GM10847 (cell line): Measurements from ENCODE around the gene FGFBP3.

Source experiments
- POLR2A ChIP-seq: IDR thresholded peaks from 2 replicates; pipeline ENCODE4 v1.6.1; 2011; ENCODE audit not compliant: insufficient read length; ENCODE audit errors: extremely low read depth

The FGFBP3 gene

DNA sequence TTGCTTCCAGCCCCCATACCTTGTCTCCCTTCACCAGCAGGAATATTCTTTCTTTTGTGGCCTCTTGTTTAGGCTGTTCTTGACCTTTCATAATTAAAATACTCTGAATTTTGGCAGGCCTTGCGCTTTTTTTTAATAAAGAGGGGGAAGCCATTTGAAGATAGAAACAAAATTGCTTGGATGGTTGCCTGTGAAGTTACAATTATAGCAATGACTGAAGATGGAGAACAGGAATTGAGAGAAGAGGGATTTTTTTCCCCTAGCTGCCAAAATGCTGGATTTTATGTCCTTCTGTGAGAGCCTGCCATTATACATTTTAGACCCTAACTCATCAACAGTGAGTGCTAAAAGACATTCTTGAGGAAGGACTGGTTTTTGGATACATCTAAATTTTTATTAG, 24.8 kb downstream of the FGFBP3 start:
- no peak for TF ChIP-seq POLR2A

DNA sequence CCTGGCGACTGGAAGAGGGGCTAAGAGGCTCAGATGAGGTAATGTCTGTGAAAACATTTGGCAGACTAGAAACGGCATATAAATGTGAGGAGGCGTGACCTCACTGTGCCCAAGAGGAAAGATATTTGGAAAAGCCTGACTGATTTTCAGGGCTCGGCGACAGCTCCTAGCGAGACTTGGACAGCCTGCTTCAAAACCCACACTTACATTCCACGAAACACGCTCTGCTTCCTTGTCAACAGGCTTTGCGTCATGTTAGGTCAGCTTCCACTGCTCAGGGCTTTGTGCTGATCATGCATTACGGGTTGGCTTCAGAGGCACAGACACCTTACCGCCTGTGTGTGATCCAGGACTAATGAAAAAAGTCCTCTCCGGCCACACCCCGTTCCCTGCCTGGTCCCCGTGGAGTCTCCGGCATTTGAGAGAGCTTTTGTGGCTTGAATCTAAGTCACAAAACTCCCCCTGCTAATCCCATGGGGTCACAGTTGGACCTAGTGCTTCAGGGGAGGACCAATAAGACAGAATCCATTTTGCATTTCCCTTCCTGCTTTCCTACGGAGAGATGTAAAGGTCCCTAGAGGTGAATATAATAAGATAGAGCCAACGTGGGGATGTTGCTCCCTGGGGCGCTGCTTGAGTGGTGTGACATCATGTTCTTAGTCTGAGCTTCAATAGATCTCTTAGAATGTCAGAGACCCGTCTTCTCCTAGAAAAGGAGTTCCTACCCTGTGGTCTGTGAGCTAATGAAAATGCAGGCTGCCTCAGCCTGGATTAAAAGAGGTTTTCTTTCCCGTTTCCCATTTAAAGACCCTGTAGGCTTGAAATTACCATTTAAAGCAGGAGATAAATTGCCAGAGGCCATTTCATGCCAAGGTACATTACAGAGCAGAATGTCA, 25.5 kb downstream of the FGFBP3 start:
- TF ChIP-seq POLR2A = no peak

DNA sequence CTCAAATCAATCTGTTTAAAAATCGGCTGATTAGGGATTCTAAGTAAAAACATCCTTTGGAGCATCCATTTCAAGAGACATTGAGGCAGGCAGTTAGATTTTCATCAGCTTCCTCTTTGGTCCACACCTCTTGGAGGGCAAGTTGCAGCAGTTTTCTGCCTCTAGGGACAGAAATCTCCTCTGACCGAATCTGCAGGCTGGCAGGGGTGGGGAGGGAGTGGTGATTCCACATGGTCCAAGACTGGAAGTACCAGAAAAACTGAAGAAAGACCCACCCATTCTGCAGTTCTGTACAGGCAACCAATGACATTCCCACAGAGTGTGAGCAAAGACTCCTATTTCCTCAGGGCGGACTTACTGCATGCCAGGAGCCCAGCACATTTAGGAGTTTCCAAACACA, 29.0 kb downstream of the FGFBP3 start:
- no peak for TF ChIP-seq POLR2A

DNA sequence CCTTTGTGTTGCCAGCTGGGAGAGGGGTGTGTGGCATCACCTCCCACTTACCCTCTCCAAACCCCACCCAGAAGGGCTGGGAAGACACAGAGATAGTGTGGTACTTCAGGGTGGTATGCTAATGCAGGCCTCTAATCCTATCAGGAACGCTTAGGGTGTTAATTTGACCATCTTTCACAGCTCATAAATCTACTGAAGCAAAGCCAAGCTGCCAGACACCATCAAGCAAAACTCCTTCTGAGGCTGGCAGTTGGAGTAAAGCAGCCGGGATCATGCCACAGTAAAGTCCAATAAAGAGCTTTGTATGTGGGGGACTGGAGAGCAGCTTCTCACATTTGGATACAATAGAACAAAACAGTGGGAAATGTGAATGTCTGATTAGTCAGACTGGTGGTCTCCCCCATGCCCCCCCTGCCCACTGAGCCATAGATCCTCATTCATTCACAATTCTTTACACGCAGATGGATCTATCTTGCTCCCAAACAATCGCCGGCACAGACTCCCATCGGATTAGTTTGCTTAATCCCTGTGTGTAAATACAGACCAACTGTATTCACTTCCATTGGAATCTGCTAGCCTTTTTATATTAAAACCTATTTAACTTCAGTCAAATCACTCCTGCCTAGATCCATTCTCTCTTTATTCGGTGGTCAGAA, 29.6 kb downstream of the FGFBP3 start:
- TF ChIP-seq POLR2A = no peak

DNA sequence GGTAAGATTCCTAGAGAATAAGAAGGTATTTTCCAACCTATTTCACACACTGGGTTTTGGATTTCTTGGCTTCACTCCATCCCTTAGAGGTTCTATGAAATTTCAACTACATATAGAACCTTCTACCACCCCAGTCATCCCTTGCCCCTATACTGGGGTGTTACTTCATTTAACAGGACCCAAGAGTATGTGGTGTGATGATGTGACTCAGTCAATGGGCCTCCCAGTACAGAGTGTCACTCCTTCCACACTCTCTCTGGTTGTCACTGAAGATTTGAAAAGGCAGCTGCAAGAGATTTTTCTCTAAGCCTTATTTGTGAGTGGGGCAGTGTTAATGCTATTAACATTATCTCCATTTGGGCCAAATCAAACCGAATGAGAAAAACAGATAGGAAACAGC, 33.5 kb downstream of the FGFBP3 start:
- no peak for TF ChIP-seq POLR2A

DNA sequence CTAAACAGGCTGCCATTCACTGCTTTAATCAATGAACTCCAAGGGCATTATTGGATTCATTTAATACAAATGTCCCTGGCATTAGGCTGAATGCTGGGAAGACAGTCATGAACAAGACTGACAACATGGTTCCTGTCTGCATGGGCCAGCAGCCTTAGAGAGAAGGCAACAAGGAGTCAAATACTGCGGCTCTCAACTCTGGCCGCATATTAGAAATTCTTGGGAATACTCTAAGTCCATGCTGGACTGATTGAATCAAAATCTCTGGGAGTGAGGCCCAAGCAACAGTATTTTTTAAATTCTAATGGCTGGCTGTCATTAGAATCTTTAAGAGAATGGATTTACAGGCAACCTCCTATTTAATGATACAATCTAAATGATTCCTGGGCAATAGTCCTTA, 34.1 kb downstream of the FGFBP3 start:
- TF ChIP-seq POLR2A = no peak

DNA sequence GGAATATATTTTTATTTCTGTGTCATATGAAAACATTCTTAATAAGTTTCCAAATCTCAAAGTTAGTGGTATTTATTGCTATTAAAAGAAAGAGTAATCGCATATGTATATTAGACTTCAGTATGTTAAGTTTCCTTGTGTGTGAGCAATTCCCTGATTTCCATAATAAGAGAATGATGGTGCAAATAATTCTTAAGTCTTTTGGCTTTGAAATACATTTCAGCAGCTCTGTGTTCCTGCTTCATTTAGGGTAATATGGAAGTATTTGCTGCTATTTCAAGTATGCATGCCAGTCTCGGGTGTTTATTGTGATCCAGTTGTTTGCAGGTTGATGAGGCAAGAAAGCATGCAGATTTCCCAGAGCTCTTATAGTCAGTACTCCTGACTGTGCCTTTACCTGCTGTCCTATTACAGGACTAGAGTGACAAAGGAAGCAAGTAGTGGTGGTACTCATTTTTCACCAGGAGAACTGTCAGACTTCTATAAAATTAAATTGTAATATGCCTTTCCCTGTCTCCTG, 43.7 kb downstream of the FGFBP3 start:
- no peak for TF ChIP-seq POLR2A

DNA sequence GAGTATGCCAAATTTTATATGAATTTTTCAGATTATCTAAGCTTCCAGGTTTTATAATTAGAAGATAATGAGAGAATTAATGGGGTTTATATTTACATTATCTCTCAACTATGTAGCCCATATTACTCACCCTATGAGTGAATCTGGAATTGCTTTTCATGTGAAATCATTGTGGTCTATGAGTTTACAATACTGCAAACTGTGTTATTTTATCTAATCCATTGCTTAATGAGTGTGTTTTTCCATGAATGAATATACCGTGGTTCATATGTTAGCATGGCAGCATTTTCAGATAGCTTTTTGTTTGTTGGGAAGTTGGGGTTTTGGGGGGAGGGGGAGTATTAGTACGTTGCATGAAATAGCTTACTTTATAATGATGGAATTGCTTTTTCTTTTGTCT, 44.5 kb downstream of the FGFBP3 start:
- TF ChIP-seq POLR2A = no peak

DNA sequence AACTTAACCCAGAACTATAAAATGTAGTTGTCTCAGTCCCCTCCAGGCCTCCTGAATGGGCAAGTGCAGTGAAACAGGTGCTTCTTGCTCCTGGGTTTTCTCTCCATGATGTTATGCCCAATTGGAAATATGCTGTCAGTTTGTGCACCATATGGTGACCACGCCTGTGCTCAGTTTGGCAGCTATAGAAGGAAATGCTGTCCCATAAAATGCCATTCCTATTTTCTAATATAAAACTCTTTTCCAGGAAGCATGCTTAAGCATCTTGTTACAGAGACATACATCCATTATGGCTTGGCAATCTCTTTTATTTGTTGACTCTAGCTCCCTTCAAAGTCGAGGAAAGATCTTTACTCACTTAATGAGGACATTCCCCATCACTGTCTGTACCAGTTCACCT, 45.2 kb downstream of the FGFBP3 start:
- no peak for TF ChIP-seq POLR2A

DNA sequence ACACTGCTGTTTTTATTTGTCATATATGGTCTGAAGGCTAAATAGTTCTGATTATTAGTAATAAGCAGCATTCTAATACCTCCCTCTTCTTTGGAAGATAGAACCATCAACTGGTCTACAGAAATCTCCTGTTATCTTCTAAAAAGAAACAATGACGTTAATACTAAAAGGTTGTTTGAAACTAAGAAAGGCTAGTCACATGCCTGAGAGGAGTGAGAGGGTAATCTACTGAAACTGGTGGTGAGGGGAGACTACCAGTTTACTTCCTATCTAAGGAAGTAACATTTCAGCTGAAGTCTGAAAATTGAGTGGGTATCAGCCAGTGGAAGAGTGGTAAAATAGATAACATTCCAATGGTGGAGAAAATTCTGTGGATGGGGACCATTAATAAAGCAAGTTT, 48.4 kb downstream of the FGFBP3 start:
- TF ChIP-seq POLR2A = no peak

DNA sequence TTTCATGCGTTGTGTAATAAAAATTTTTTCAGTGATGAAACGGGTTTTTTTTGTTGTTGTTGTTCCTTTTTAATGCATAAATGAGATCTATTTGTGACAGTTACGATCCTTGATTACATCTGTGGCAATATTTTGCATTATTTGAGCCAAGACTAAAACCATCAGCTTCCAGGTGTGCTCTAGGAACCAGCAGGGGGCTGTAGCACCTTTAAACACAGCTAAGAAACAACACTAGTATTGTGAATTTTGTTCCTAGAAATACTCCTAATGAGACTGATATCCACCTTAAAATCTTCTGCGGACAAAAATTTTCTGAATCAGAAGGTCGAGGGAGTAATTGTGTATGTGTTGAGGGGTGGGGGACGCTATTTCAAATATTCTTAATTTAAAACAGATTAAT, 52.6 kb downstream of the FGFBP3 start:
- no peak for TF ChIP-seq POLR2A
